HG03064 (cell line): ENCODE data around the gene TAS2R13.

Experiments
- ATAC-seq: cut with Tn5 transposase; IDR thresholded peaks from one replicate; pipeline ENCODE4 v1.9.1; 2021; ENCODE audit warnings: low read depth; ENCODE audit not compliant: unreplicated experiment

Gene TAS2R13, protein sequence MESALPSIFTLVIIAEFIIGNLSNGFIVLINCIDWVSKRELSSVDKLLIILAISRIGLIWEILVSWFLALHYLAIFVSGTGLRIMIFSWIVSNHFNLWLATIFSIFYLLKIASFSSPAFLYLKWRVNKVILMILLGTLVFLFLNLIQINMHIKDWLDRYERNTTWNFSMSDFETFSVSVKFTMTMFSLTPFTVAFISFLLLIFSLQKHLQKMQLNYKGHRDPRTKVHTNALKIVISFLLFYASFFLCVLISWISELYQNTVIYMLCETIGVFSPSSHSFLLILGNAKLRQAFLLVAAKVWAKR

GRCh38 chr12:10909462-10909861 is at the start of gene TAS2R13:
Gene TAS2R13, minus strand, starts transcription at chr12:10909562. Its CDS starts 264 bp downstream, at chr12:10909298.
- no peak for ATAC-seq

GRCh38 chr12:10957741-10958140 is 48.4 kb upstream of the TAS2R13 start:
- ATAC-seq = no peak

- no peak for ATAC-seq
These were observed 46.7 kb upstream of the TAS2R13 start for GRCh38 chr12:10956085-10956484.

DNA sequence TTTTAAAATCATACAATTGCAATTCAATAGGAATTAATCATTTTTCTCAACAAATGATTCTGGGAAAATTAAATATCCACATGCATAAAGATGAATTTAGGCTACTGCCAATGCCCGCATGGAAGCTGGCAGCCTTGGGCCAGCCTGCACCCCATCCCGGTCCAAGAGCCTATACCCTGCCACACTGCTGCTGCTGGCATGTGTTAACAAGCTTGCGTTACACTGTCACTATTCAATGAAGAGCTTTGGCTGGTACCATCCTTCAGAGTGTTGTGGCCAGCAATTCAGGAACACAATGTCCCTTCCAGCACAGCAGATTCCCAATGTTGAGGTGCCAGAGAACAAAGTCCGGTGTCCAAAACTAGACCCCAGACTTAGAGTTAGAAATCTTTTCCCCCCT is 43.3 kb upstream of the TAS2R13 start:
- ATAC-seq = no peak

GRCh38 chr12:10943167-10943566 is 33.8 kb upstream of the TAS2R13 start:
- ATAC-seq = no peak

- ATAC-seq = no peak
These were observed 32.7 kb upstream of the TAS2R13 start for GRCh38 chr12:10941916-10942607.

GRCh38 chr12:10941369-10941768 is 32.0 kb upstream of the TAS2R13 start:
- ATAC-seq = no peak

DNA sequence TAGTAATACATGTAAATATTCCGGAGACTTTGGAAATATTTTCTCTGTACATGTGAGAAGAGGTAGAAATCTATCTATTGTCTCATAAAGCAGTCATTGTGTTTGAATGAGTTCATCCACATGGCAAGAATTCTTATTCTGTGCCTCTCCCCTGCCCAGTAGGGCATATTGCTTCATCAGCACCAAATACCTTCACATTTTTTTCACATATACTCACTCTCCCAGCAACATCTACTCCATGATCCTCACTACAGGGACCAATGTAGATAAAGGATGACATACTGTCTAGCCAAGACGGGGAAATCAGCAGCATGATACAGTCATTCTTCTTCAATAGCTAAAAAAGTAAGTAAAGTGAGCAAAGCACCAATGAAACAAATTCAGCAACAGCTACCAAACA is 31.0 kb upstream of the TAS2R13 start:
- ATAC-seq = no peak

- no peak for ATAC-seq
These were observed 29.8 kb upstream of the TAS2R13 start, which contains the start of gene TAS2R14 for GRCh38 chr12:10939163-10939562. Gene TAS2R14, minus strand, starts transcription at chr12:10939263. Its CDS starts 56 bp downstream, at chr12:10939207.

DNA sequence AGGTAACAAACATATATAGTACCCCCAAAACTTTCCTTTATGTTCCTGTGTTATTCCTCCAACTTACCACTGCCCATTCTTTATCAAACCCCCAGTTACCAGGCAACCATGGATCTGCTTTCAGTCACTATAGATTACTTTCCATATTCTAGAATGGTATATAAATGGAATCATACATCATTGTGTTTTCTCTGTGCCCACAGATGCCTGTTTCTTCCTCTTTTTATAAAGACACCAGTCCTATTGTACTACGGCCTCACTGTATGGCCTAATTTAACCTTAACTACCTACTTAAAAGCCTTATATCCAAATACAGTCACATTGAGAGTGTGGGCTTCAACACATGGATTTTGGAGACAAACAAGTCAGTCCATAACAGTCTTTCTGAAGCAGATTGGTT is 27.1 kb upstream of the TAS2R13 start:
- ATAC-seq = no peak

- no peak for ATAC-seq
These were observed 19.5 kb upstream of the TAS2R13 start, which contains the start of gene PRH2 for GRCh38 chr12:10928746-10929286. Gene PRH2, plus strand, starts transcription at chr12:10929236. Its CDS starts 38 bp downstream, at chr12:10929274.

DNA sequence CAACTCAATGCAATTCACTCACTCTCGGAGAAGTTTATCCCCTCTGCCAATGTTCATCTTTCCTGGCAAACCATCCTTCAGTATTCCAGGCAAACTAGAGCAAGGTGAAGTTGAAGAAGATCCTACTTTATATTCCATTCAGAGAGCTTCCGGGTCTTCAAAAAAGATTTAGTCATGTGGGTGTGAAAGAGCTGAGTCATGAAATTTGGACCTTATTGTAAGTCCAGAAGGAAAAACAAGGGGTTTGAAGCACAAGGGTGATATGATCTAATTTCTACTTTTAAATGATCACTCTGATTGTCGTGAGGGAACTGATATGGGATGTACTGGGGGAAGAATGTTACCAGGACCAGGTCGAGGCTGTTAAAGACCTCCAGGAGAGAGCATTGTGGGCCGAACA is 16.9 kb upstream of the TAS2R13 start:
- ATAC-seq = no peak

DNA sequence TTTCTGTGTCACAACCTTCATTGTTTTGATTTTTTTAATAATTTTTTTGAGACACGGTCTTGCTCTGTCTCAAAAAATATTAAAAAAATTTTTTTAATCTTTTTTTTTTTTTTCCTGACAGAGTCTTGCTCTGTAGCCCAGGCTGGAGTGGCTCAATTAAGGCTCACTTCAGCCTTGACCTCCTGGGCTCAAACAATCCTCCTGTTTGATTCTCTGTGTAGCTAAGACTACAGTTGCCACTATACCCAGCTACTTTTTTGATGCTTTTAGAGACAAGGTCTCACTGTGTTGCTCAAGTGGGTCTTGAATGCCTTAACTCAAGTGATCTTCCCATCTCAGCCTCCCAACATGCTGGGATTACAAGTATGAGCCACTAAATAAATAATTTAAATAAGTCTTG is 10.4 kb upstream of the TAS2R13 start:
- no peak for ATAC-seq

DNA sequence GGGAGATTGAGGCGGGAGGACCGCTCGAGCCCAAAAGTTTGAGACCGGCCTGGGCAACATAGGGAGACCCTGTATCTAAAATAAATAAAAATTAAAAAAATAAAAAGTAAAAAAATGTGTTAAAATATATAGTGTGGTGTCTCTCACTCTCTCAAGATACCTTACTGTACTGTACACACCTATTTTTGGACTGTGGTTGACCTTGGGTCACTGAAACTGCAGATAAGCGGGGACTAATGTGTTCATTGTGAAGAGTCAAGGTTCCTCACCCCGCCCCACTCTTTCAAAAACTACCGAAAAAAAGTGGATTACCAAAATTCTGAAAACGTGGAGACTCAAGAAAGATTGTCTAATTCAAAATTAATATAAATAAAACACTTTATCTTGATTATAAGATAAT is 1.0 kb upstream of the TAS2R13 start:
- ATAC-seq = no peak

DNA sequence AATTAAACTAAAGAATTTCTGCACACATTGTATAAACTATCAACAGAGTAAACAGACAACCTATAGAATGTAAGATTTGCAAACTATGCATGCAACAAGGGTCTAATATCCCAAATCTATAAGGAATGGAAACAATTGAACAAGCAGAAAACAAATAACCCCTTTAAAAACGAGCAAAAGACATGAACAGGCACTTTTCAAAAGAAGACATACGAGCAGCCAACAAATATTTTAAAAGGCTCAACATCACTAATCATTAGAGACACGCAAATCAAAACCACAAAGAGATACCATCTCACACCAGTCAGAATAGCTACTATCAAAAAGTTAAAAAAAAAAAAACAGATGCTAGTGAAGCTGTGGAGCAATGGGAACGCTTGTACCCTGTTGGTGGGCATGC is 4.7 kb downstream of the TAS2R13 start:
- ATAC-seq = no peak

DNA sequence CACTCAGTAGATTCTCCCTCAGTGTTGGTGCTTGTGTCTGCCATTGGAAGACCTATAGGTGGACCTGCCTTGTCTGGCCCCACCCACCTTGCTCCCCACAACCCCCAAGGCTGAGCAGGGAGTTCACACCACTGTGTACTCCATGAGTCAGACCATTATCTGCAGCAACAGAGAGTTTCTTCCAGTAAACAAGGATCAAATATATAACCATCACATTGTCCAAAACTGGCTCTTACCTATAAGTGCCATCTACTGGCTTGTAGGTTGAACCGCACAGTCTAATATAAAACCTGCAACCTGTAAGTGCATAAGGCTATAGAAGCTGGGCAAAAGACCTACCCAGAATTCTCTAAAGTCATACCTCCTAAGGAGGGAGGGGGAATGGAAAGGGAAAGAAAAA is 7.9 kb downstream of the TAS2R13 start:
- no peak for ATAC-seq

- ATAC-seq = no peak
These were observed 8.4 kb downstream of the TAS2R13 start for GRCh38 chr12:10900972-10901371.

GRCh38 chr12:10900530-10900929 is 8.8 kb downstream of the TAS2R13 start:
- no peak for ATAC-seq

DNA sequence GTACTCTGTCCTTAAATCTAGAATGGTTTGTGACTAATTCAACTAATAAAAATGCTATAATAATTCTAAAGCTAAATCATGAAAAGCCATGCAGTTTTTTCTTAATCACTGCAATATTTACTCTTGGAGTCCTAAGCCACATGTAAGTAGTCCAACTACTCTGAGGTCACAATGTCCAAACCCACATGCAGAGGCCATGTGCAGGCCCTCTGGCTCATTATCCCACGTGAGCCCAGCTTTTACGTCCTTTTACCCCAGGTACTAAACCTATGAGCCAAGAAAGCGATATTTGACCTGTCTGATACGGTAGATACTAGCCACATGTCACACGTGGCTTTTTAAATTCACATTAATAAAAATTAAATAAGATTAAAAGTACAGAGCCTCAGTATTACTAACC is 12.5 kb downstream of the TAS2R13 start:
- ATAC-seq = no peak

DNA sequence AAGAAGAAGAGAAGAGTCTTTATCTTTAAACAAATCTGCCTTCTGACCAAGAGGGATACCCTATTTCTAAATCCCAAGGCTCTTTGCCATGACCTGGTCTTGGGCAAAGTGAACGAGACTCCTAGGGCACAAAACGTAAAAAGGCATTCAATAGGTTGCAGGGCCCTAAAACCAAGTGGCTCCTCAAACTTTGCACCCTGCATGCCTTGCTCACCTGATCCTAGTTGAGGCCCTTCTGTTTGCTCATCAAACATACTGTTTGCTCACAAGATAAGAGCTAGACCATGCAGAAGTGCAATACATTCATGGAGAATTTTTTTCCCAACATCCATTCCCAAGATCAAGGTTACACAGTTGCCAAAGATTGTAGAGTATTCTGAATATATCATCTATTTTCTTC is 17.4 kb downstream of the TAS2R13 start:
- ATAC-seq = no peak

DNA sequence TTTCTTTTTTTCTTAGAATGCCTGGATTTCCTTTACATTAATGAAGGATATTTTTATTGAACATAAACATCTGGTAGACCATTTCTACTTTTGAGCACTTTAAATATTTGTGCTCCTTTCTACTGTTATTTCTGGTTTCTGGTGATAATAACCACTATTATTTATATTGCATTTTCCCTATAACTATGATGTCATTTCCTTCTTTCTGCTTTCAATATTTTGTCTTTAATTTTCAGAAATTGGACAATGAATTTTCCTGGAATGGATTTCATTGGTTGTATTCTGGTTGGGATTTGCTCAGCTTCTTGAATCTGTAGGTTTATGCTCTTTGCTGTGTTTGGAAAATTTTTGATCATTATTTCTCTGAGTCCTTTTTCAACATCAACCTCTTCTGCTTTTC is 20.1 kb downstream of the TAS2R13 start:
- no peak for ATAC-seq
